HG03175 (cell line): ENCODE results near the gene INKA2.
"Not testable (repeated sequence)": the region's sequence is repeated elsewhere in the genome, so short reads cannot be mapped to it uniquely, and the experiment has no call there.

Source experiments
- ATAC-seq: cut with Tn5 transposase; IDR thresholded peaks from one replicate; pipeline ENCODE4 v1.9.1; 2021; ENCODE audit warnings: mild to moderate bottlenecking, moderate library complexity; ENCODE audit not compliant: unreplicated experiment

The INKA2 gene

DNA sequence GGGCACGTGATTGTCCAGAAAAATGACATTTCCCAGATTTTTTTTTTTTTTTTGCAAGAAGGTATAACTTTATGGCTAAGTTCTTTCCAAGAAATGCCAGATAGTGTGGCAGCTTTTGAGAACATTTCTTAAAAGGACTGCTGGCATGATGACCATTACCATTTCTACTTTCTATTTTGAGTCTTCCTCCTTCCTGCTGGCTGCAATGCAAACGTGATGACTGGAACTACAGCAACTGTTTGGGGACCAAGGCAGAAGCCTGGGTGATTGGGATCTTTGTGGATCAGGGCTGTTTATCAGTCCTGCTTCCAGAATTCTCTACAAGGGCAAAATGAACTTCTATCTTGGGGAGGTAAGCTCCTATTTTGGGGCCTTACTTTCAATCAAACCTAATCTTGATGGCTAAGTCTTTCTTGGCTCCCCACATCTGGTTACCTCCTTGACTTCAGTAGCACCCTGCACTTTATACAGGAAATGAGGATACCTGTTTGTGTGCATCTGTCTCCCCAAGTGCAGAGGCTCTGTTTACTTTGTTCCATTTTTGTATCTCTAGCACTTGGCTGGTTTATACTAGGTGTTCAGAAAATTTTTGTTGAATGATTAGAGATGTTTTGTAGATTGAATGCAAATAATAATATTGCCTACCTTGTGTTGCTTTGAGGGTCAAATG lies 12.8 kb upstream of the INKA2 start:
- no peak for ATAC-seq

DNA sequence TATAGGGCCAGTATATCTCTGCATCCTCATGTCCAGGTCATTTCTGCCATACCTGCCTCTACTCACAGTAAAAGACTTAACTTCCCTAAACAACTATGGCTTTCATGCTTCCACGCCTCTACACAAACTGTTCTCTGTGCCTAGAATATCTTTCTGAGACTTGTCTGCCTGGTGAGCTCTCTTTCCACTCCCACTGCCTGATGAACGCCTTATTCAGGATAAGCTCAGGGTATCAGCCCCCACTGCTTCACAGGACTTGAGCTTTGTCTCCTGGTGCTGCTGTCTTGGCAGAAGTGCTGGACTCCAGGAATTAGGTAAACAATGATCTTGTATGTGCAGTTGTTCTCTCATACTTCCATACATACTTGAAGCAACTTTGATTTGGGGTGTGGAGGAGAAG lies 11.7 kb upstream of the INKA2 start:
- no peak for ATAC-seq

DNA sequence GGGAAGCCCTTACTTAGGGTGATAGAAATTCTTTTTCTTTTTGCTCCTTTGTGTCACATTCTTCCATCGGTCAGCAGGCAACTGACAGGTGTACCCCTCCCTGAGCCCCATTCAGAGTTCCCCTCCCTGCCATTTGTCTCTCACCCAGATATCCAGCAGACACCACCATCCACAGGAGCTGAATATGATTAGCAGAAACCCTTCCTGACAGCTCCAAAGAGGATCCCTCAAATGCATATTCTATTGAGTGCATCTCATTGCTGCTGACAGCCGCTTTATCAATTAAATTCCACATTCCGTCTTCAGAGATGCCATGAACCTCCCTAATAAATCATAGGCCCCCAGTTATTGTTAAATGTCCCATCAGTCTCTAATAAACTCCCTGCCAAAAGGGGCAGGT lies 10.4 kb upstream of the INKA2 start:
- ATAC-seq, result no peak

DNA sequence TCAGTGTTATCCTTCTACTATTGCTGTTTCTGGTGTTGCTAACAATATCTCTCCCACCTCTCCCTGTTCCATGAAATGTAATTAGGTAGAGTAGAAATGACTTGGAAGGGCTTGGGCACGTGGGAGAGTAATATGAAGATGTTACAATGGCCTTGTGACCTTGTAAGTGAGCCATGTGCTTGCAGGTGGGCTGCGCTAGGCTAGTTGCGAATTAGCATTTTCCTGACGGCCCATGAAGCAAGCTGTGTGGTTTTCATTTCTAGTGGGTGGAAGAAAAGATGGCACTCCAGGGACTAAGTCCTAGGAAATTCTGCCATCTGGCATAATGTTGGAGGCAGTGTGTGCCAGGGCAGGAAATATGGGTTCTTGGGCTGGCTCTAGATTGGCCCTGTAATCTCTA lies 8.8 kb upstream of the INKA2 start:
- ATAC-seq, result no peak

DNA sequence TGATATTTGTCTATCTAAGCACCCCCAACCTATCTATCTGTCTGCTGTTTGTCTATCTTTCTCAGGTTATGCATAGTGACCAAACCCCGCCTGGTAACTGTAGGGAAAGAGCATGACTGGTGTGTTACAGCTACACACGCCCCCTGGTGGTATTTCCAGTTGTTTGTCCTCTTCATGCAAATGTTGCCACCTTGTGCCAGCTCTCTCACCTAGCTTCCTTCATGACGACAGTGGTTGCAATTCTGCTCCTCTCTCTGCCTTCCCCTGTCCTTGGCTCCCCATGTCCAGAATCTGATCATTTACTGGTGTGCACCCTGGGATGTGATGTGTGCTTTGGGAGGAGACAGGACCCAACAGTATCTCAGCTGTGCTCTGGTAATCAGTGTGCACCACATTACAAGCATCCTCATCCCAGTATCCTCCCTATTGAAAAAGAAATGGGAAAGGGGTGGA lies 8.1 kb upstream of the INKA2 start:
- no peak for ATAC-seq

DNA sequence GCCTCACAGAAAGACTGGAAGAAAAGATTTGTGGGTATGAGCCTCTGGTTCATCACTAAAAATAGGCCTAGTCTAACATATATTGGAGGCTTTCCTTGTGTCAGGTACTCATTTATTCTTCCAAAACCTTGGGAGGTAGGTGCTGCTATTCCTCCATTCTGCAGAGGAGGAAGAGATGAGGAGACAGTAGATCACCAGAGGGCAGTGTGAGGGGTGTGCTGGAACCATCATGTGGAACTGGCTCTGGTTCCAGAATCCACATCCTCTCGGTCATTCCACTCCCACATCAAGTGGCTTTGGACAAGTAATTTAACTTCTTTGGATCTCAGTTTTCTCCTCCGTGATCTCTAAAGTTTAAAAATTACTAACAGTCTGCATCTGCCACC lies 7.4 kb upstream of the INKA2 start:
- ATAC-seq, result no peak

DNA sequence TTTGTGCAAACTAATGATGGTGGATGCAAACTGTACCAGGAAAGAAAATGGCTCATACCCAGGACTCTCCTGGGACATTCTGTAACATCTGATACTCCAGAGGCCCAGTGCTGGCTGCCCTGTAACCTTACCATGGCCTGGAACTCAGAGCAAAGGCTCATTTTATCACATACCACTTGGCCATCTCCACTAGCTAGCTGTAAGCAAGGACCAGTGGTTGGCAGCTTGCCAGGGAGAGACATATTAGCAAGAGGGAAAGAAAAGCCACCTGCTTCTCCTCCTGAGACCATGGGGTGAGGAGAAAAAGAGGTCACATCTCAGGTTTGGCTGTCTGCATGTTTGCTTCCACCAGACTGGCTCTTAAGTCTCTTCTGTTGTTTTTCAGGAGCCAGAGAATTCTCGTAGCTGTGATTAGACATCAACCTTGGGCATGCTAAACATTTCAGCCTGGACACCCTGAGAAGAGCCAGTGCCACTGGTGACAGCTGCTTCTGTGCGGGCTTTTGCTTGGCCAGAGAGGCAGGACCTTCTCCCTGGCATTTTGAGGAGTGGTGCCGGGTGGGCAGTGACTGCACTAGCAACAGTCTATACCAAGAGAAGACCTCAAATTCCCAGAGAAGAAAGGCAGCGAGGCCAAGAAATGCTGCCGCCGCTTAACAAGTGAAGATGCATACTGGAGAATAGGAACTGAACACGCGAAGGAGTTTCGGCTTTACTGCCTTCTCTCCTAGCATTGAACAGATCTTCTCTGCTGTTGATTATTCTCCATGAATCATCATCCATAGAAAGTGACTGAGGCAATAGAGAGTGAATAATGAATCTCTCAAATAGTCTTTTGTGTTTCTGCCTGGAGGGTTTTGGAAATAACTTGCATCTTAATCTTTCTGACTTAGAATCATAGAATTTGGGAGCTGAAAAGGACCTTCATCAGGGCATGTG lies 6.7 kb upstream of the INKA2 start:
- ATAC-seq, result no peak

DNA sequence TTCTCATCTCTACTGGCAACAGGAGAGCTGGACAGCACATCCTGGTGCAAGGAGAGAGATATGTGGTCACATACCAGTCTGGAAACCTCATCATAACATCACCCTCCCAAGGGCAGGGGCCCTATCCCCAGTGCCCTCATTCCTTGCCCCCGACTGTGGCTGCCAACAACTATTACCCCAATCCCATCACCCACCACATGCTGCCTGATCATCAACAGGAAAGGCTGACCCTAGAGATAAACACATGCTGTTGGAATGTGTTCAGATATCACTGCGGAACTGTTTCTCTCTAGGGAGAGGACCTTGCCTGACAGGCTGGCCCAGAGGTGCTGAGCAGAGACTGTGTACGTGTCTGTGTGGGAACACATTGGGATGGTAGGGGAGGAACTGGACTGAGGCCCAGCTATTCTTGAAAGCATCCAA lies 4.5 kb upstream of the INKA2 start:
- no peak for ATAC-seq

DNA sequence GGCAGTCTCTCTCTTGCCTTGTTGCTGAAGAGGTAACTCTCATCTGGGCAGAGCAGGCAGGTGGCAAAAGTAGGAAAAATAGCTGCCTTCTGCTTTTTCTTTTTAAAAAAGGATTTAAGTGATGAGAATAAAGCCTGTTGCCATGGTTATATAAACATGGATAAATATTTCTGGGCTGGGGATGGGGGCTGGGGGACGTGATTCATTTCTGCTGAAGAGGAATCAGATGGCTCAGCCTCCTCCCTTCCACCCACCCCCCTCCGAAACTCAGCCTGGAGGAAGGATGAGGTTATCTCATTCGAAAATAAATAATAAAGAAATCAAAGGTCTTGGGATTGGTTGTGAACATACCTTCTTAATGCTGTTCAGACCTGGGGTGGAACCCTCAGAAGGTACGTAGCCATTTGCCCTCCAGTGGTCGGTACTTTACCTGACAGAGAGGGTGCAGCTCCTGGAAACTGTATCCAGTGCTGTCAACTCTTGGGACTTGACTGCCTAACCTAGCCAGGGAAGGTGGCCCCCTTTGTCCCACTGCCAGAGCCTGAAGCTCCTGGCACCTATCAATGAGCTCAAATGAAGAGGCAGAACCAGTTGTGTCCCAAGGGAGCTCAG lies 3.8 kb upstream of the INKA2 start:
- no peak for ATAC-seq

DNA sequence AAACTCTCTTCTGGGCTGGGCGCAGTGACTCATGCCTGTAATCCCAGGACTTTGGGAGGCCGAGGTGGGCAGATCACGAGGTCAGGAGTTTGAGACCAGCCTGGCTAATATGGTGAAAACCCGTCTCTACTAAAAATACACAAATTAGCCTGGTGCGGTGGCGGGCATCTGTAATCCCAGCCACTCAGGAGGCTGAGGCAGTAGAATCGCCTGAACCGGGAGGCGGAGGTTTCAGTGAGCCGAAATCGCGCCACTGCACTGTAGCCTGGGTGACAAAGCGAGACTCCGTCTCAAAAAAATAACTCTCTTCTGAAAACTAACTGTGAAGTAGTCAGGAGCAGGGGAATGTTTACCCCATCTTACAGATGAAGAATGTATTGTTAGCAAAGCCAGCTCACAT lies 3.1 kb upstream of the INKA2 start:
- ATAC-seq, result not testable (repeated sequence)

DNA sequence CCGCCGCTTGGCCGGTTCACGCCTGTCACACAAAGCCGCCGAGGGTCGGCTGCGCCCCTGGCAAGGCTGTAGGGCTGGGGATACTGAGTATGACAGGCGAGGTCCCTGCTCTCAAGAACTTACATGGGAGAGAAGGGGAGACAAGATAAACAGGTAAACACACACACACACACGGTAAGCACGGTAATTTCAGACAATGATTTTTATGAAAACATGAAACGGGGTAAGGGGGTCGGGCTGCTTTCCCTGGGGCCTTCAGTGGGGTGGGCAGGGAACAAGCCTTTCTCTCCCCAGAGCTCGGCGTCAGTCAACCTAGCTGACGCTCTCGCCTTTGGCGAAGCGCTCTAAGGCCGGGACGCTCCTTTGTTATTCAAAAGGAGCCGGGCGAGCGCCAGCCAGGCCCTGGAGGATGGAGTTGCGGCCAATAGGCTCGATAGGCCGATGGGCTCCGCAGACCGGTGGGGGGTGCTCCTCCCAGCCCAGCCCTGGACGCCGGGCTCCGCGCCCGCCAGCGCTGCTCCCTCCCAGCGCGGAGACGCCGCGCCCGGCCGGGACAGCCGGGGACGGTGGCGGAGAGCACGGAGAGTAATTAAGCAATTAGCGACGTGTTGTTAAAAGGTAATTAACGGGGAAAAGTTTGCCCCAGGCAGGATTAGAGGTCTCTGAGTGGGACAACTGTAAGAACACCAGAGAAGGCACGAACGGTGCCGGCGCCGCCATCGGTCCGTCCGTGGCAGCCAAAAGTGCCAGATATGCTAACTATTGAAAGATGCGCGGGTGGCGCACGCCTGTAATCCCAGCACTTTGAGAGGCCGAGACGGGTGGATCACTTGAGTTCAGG lies 950 bp upstream of the INKA2 start:
- no peak for ATAC-seq

DNA sequence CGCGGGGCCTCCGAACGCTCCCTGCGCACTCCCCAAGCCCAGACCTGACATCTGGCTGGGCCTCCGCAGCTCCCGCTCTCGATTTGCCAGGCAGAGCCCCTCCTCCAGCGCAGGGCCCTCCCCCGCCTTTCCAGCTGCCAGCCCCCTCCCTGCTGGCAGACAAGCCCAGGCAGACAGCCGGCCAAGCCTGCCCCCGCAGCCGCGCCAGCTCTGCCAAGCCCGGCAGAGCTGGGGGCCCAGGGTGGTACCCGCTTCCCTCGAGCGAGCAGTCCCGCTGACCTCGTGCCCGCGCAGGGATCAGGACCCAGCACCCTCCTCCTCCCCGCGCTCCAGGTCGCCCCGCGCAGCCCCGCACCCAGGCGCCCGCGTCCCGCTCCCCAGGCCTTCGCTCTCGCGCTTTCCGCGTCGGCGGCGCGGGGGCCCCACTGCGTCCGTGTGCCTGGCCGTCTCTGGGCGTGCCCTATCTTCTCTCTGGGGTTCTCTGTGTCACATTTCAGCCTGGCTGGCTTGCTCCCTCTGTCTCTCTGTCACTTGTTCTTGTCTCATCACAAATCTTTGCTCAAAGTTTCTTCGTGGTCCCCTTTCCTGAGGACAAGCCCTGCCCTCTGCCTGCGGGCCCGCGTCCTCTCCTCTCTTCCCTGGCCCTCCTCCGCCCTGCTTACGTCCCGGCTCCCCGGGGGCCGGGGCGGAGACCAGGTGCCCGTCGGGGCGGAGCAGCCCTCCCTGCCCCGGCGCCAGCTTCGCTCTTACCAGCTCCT lies 580 bp downstream of the INKA2 start:
- ATAC-seq, result peak; percentile 41

DNA sequence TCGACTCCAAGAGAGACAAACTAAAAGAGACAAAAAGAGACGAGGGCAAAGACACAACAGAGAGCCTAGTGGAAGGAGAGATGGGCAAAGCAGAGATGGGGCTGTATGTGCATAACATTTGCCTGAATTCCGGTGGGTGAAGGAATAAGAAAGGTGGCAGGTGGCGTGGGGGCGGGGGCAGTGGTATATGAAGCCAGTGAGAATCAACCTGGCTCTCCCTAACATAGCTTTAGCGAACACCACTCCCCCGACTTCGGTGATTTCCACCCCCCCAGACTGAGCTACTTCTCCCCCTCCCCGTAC lies 1.1 kb downstream of the INKA2 start:
- no peak for ATAC-seq

DNA sequence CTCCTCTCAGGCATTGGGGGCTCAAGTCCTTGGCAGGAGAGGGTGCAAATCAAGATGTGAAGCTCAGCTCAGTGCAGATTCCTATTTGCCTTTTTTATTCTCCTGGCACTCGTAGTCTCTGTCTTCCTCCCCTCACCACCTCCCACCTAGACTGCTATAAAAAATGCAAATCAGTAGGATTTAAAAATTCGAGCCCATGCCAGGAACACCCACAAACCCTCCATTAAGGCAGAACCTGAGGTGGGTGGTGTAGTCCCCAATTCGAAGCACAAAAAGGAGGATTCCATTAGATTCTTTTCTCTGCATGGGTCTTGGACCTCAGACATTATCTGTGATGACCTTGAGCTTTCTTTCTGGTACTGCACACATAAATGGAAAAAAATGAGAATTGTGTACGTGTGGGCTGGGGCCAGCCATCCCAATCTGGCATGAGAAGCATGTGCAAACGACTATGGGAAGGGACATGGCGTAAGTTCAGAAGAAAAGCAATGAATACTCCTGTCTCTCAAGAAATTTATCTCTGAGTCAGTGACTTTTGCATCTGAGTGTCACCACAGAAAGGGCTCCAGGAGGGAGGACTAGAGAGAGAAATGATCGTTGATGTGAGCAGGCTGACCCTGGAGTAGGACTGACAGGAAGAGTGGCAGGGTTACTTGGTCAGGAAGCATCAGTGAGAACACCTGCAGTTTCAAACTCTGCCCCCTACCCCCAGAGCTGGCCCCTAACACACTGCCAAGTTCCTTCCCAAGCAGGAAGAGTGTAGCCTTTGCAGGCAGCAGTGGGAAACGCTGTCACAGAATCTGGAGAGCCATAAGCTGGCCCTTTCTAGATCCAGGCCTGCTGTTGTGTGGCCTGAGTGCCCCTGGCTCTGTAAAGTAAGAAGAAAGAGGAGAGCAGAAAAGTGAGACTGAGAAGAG lies 1.7 kb downstream of the INKA2 start:
- ATAC-seq, result no peak

DNA sequence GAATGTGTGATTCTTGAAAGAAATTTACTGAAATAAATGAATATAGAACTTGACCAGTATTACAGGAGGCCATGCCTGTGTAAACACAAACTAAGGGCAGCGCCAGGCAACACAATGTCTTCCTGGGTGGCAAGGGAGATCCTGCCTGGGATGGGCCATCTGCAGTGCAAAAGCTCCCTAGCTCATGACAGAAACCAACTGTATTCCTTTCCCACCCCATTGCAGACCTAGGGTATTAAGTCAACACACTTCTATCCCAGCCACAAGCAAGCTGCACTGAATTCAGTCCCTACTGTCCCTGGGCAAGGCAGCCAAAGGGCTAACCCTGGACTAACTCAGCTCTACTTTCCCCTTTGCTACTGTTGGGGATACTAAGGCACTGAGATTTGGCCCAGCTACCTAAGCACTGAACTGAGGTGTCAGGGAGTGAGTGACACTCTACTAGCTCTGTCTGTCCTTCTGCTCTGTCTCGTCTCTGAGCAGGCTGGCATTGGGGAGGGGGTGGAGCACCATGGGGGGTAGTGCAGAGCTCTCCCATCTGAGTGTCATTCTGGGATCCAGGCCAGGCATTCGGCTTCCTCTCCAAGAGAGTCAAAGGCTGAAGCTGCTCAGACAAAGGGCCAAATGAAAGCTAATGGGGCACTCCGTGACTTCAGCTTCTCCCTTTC lies 2.5 kb downstream of the INKA2 start:
- no peak for ATAC-seq

DNA sequence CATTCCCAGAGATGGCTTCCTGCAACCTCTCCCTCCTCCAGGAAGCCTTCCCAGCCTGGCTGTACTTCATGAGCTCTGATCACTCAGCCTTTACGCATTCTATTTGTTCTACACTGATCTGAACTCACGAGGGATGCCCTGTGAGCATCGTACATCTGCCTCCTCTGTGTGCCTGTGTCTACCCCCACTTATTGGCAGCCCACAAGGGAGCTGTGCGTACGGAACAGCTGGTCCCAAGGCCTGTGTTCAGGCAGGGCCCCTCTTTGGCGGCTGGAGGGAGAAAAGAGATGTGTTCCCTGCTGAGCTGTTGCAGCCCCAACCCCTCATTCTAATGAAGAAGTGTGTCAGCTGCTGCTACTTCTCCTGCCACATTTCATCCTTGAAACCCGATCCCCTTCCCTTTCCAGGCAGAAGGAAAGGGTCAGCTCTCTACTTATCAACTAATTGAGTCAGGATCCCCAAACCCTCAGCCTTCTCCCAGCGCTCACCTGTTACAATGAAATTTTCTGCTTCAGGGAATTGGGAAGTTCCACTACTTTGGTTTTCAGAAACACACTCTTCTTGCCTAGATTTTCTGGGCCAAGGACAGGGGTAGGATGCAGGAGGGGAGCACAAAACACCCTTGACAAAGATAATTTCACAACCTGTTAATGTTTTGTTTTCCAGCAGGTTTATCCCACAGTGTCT lies 3.2 kb downstream of the INKA2 start:
- ATAC-seq, result no peak

DNA sequence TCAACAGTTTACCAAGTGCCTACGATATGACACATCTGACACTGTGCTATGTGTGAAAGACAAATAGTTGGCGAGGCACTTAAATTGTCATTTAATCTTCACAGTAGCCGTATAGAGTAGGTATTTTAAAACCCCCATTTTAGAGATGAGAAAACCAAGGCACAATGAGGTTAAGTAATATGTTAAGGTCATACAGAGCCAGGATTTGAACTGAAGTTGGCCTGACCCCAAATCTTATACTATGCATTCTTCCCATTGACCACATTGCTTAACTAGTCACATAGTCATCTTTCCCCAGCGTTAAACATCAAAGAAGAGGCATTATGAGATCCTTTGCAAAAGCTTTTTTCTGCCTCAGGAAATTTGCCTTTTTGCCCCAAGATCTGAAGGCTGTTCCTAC lies 3.9 kb downstream of the INKA2 start:
- no peak for ATAC-seq

DNA sequence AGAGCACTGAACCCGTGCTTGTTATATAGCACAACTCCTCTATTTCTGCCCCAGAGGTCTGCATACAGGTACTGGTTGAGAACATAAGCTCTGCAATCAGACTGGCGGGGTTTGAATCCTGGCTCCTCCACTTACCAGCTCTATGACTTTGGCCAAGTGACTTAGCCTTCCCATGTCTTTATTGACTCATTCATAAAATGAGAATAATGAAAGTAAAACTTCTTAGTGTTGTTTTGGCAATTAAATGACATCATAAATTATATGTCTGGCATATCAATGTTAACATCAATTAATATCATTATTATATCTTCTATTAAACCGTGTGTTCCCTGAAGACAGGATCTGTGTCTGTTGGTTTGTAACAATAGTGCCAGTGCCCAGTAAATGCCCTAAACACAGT lies 4.3 kb downstream of the INKA2 start:
- no peak for ATAC-seq
